SU-DHL-6 (cell line): ENCODE measurements around the gene SLC16A3.

Experiments used
- EZH2phosphoT487 ChIP-seq: fragments of 200-600 bp; sonication (generic), shearing (Covaris generic); conservative IDR thresholded peaks from 2 replicates; pipeline ENCODE4 v1.6.1; 2018; ENCODE audit warnings: mild to moderate bottlenecking, antibody characterized with exemption, low read length, moderate library complexity, mixed read lengths
- TF ChIP-seq, protein P1 (sequence below): fragments of 200-600 bp; sonication (generic); IDR thresholded peaks from one replicate; pipeline ENCODE4 v1.5.1; 2017; ENCODE audit warnings: antibody characterized with exemption, mild to moderate bottlenecking, low read length, moderate library complexity; ENCODE audit not compliant: insufficient read depth, poor library complexity, severe bottlenecking

DNA sequence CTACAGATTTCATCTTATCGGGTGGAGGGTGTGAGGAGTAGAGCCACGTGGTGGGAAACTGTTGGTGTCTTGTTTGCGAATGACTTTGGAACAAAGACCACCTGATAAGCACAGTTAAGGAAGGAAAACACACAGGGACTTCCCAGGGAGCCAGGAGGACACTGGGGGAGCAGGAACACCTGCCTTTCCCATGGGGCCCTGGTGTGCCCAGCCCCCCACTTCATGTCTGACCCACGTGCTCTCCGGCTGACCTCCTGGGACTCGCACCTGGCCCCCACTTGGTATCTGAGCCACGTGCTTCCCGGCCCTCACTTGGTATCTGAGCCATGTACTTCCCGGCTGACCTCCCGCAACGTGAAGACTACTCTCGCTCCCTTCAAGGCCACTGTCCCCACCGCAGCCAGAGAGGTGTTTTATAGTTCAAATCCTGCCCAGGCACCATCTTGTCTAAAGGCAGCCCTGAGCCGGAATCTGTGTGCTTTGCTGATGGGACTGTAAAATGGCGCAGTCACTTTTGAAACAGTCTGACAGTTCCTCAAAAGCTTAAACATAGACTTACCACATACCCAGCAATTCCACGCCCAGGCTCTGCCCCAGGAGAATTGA, 50.0 kb downstream of the SLC16A3 start:
- TF ChIP-seq, protein P1, sequence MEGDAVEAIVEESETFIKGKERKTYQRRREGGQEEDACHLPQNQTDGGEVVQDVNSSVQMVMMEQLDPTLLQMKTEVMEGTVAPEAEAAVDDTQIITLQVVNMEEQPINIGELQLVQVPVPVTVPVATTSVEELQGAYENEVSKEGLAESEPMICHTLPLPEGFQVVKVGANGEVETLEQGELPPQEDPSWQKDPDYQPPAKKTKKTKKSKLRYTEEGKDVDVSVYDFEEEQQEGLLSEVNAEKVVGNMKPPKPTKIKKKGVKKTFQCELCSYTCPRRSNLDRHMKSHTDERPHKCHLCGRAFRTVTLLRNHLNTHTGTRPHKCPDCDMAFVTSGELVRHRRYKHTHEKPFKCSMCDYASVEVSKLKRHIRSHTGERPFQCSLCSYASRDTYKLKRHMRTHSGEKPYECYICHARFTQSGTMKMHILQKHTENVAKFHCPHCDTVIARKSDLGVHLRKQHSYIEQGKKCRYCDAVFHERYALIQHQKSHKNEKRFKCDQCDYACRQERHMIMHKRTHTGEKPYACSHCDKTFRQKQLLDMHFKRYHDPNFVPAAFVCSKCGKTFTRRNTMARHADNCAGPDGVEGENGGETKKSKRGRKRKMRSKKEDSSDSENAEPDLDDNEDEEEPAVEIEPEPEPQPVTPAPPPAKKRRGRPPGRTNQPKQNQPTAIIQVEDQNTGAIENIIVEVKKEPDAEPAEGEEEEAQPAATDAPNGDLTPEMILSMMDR = no peak
- no peak for TF ChIP-seq EZH2phosphoT487
